Measurements from ENCODE around the gene KLHDC7B. TPM values are rescaled to one million over a fixed set of nuclear protein-coding genes. Genes with fewer than 3 reads are reported as not detected.
A peak's percentile ranks its signal among the peaks of the same experiment; 100 is the strongest.

The KLHDC7B gene
- total and polyA plus RNA-seq, 2 of the 13 experiments (the other 11 are each of a cell fraction or from before 2014, with no cell fraction given): 0.11 TPM; not detected in 1

DNA sequence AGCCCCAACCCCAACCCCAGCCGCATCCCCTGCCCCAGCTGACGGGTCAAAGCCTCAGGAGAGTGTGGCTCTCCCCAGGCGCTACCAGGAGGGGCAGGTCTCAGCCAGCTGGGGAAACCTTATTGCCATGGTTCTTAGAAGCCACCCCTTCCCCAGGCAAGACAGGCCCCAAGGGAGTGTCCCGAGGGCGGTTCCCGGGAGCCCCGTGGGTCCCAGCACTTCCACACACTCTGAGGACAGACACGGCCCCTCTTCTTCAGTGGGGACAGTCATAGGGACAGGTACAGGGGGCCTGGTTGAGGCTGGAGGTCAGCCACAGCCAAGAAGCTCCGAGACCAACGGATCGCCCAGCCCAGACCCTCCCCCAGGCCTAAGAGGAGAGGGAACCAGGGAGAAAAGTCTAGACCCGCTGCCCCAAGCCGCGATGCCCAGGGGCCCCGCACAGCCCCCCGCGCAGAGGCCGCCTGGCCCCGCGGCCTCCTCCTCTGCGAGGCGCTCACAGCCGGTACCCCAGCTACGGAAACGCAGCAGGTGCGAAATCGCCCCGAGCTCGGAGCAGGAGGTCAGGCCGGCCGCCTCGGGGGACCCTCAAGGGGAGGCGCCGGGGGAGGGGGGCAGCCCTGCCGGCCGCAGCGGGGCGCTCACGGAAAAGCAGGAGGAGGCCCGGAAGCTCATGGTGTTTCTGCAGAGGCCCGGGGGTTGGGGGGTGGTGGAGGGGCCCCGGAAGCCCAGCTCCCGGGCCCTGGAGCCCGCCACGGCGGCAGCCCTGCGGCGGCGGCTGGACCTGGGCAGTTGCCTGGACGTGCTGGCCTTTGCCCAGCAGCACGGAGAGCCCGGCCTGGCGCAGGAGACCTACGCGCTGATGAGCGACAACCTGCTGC lies 2.6 kb downstream of the KLHDC7B start:
- POLR2A ChIA-PET: interaction anchor here (0.6 to 4.2 kb wide), 5 partner anchors 9 to 656 kb away, joined by 3 to 34 read pairs (median 8); partner anchors contain the start of genes SCO2 and SYCE3

More for the DNA sequence above, 2.6 kb downstream of the KLHDC7B start:
- Histone ChIP-seq H3K27ac (ENCODE audit: extremely low read length, insufficient read depth, low read length) (no peak overlapping the region), H3K9me3 (ENCODE audit: low read length) (no peaks in the 10 kb centered on the region), H3K4me3 (replicated peaks in 1 of 3; ENCODE audit: insufficient read depth in 1 of 3, low read depth in 2 of 3, low read length in 3 of 3) (no peak overlapping the region), H3K4me2 (ENCODE audit: low read depth, low read length) (no peak overlapping the region), H3K36me3 (replicated peaks in 1 of 2; ENCODE audit: control insufficient read depth in 1 of 2, insufficient read depth in 2 of 2, low read length in 2 of 2) (no peaks in the 10 kb centered on the region), H3K4me1 (ENCODE audit: insufficient read depth, low read length) (peaks cover 24% of the 10 kb centered on the region), H3K27me3 (ENCODE audit: control insufficient read depth in 1 of 2, insufficient read depth in 2 of 2, low read length in 2 of 2) (peaks cover 3 to 30% of the 10 kb centered on the region in 2 experiments), H3K9ac (ENCODE audit: insufficient read depth, low read depth, low read length) (no peak overlapping the region), H3K79me2 (ENCODE audit: insufficient read depth, low read length) (no peaks in the 10 kb centered on the region), H4K20me1 (ENCODE audit: insufficient read depth, low read length) (no peaks in the 10 kb centered on the region), H2AFZ (ENCODE audit: low read length) (no peak overlapping the region)
- ATAC-seq (no peak), FAIRE-seq (no peak), DNase-seq (ENCODE audit: low spot score) (no peak)
- TF ChIP-seq, protein P1, sequence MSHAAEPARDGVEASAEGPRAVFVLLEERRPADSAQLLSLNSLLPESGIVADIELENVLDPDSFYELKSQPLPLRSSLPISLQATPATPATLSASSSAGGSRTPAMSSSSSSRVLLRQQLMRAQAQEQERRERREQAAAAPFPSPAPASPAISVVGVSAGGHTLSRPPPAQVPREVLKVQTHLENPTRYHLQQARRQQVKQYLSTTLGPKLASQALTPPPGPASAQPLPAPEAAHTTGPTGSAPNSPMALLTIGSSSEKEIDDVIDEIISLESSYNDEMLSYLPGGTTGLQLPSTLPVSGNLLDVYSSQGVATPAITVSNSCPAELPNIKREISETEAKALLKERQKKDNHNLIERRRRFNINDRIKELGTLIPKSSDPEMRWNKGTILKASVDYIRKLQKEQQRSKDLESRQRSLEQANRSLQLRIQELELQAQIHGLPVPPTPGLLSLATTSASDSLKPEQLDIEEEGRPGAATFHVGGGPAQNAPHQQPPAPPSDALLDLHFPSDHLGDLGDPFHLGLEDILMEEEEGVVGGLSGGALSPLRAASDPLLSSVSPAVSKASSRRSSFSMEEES (CRISPR knock-in tag; IDR thresholded peaks at IDR 0.05): no peak
- TF ChIP-seq, protein P2, sequence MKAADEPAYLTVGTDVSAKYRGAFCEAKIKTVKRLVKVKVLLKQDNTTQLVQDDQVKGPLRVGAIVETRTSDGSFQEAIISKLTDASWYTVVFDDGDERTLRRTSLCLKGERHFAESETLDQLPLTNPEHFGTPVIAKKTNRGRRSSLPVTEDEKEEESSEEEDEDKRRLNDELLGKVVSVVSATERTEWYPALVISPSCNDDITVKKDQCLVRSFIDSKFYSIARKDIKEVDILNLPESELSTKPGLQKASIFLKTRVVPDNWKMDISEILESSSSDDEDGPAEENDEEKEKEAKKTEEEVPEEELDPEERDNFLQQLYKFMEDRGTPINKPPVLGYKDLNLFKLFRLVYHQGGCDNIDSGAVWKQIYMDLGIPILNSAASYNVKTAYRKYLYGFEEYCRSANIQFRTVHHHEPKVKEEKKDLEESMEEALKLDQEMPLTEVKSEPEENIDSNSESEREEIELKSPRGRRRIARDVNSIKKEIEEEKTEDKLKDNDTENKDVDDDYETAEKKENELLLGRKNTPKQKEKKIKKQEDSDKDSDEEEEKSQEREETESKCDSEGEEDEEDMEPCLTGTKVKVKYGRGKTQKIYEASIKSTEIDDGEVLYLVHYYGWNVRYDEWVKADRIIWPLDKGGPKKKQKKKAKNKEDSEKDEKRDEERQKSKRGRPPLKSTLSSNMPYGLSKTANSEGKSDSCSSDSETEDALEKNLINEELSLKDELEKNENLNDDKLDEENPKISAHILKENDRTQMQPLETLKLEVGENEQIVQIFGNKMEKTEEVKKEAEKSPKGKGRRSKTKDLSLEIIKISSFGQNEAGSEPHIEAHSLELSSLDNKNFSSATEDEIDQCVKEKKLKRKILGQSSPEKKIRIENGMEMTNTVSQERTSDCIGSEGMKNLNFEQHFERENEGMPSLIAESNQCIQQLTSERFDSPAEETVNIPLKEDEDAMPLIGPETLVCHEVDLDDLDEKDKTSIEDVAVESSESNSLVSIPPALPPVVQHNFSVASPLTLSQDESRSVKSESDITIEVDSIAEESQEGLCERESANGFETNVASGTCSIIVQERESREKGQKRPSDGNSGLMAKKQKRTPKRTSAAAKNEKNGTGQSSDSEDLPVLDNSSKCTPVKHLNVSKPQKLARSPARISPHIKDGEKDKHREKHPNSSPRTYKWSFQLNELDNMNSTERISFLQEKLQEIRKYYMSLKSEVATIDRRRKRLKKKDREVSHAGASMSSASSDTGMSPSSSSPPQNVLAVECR (CRISPR knock-in tag; IDR thresholded peaks at IDR 0.05; ENCODE audit: borderline replicate concordance): no peak
- no peak for TF ChIP-seq ZNF720 (CRISPR knock-in tag; IDR thresholded peaks at IDR 0.05)
- TF ChIP-seq, protein P3, sequence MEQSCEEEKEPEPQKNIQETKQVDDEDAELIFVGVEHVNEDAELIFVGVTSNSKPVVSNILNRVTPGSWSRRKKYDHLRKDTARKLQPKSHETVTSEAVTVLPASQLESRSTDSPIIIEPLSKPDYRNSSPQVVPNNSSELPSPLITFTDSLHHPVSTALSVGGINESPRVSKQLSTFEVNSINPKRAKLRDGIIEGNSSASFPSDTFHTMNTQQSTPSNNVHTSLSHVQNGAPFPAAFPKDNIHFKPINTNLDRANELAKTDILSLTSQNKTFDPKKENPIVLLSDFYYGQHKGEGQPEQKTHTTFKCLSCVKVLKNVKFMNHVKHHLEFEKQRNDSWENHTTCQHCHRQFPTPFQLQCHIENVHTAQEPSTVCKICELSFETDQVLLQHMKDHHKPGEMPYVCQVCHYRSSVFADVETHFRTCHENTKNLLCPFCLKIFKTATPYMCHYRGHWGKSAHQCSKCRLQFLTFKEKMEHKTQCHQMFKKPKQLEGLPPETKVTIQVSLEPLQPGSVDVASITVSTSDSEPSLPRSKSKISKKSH (CRISPR knock-in tag; IDR thresholded peaks at IDR 0.05; ENCODE audit: borderline replicate concordance): no peak
- TF ChIP-seq NCOR1 (IDR thresholded peaks at IDR 0.05; ENCODE audit: borderline replicate concordance, low read length): no peak
- no peak for TF ChIP-seq DNMT3B (CRISPR knock-in tag; conservative IDR thresholded peaks at IDR 0.05)
- TF ChIP-seq SMYD3 (CRISPR knock-in tag; IDR thresholded peaks at IDR 0.05): no peak
- TF ChIP-seq, protein P4, sequence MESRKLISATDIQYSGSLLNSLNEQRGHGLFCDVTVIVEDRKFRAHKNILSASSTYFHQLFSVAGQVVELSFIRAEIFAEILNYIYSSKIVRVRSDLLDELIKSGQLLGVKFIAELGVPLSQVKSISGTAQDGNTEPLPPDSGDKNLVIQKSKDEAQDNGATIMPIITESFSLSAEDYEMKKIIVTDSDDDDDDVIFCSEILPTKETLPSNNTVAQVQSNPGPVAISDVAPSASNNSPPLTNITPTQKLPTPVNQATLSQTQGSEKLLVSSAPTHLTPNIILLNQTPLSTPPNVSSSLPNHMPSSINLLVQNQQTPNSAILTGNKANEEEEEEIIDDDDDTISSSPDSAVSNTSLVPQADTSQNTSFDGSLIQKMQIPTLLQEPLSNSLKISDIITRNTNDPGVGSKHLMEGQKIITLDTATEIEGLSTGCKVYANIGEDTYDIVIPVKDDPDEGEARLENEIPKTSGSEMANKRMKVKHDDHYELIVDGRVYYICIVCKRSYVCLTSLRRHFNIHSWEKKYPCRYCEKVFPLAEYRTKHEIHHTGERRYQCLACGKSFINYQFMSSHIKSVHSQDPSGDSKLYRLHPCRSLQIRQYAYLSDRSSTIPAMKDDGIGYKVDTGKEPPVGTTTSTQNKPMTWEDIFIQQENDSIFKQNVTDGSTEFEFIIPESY (CRISPR knock-in tag; IDR thresholded peaks at IDR 0.05): peak; percentile 97
- TF ChIP-seq ZNF614 (CRISPR knock-in tag; IDR thresholded peaks at IDR 0.05; ENCODE audit: borderline replicate concordance): no peak
- intact Hi-C loops (cut with micrococcal nuclease; ENCODE audit: unreplicated experiment) (no loop called here), in situ Hi-C loops (cut with HindIII; ENCODE audit: extremely low pct_ligation_motif_present, low pct_unique_long_range_greater_than_20kb) (no loop called here)
- no TSS peak for BruUV-seq (replicated peaks)
- 88% methylated on average over 24 of the region's 56 CpGs for WGBS (ENCODE audit: low lambda C conversion rate)
- CTCF ChIA-PET (ENCODE audit: low intra/inter-chr PET ratio, low total read pairs): no interaction called here
